Endothelial cell of umbilical vein (primary cell): ENCODE results near the gene RAPGEF4. TPM values are rescaled to one million over a fixed set of nuclear protein-coding genes. Genes with fewer than 3 reads are reported as not detected.

ENCODE experiments used
- BruUV-seq: library from RNA; stranded (reverse); fragments of 400-500 nt; replicated peaks from 2 replicates; lab custom pipeline; 2021; lab: Mats Ljungman, UMichigan
- CTCF ChIA-PET: fragments of 300-600, 350-600 bp; sonication (Branson Sonifier 250); formaldehyde crosslinking; loops from one replicate; lab custom pipeline; 2021; ENCODE audit warnings: antibody characterized with exemption, inconsistent platforms; lab: Charles Lee
- POLR2A ChIA-PET: fragments of 300-600, 350-600 bp; sonication (Branson Sonifier 250); formaldehyde crosslinking; loops from one replicate; lab custom pipeline; 2021; ENCODE audit warnings: antibody characterized with exemption, inconsistent platforms; lab: Charles Lee
- DNase-seq: peaks from one replicate; pipeline ENCODE4 v3.0.0-alpha.2; 2011; ENCODE audit warnings: low read depth, low spot score
- FAIRE-seq: peaks from 2 replicates; lab custom pipeline; 2011; peaks lifted over from hg19 to GRCh38; lab: Jason Lieb, UNC
- H2AFZ ChIP-seq: 2 replicates; pipeline ENCODE4 v1.6.0; 2012; ENCODE audit warnings: low read depth, low read length, control low read depth, inconsistent platforms
- H3K27ac ChIP-seq: 2 replicates; pipeline ENCODE4 v1.5.1; 2011; ENCODE audit warnings: low read depth, mild to moderate bottlenecking, control low read depth, low read length, moderate library complexity; ENCODE audit not compliant: insufficient read depth
- H3K27me3 ChIP-seq, 2 experiments: 2 replicates each; pipeline versions ENCODE4 v1.6.0 to v1.6.1; 2011; ENCODE audit warnings: low read length in 2 of 2, mixed read lengths in 1 of 2; ENCODE audit not compliant: control insufficient read depth in 2 of 2, insufficient read depth in 2 of 2
- H3K36me3 ChIP-seq, 2 experiments: 2 replicates in 1 of 2; 3 replicates in 1 of 2; pipeline ENCODE4 v1.5.1; 2011; ENCODE audit warnings: low read length in 2 of 2, mild to moderate bottlenecking in 1 of 2, moderate library complexity in 1 of 2; ENCODE audit not compliant: control insufficient read depth in 2 of 2, insufficient read depth in 2 of 2; ENCODE audit errors: extremely low read depth in 1 of 2
- H3K4me1 ChIP-seq: 3 replicates; pipeline ENCODE4 v1.5.1; 2011; ENCODE audit warnings: mild to moderate bottlenecking, low read length; ENCODE audit not compliant: control insufficient read depth, insufficient read depth; ENCODE audit errors: extremely low read depth
- H3K4me2 ChIP-seq: 2 replicates; pipeline ENCODE4 v1.6.1; 2011; ENCODE audit warnings: low read length, control low read depth, mixed read lengths; ENCODE audit not compliant: insufficient read depth
- H3K4me3 ChIP-seq, 3 experiments: fragments of 200-600 bp in 1 of 3; sonication (generic), shearing (Covaris generic) in 1 of 3; replicated peaks in 1 of 3; 2 replicates each; pipeline ENCODE4 v1.5.1; 2011 to 2016; ENCODE audit warnings: control low read depth in 3 of 3, low read length in 3 of 3, mild to moderate bottlenecking in 2 of 3, inconsistent platforms in 1 of 3, low read depth in 1 of 3, moderate library complexity in 1 of 3; ENCODE audit not compliant: insufficient read depth in 1 of 3
- H3K79me2 ChIP-seq: 2 replicates; pipeline ENCODE4 v1.6.0; 2012; ENCODE audit warnings: low read length, inconsistent platforms; ENCODE audit not compliant: control insufficient read depth, insufficient read depth
- H3K9ac ChIP-seq: replicated peaks from 2 replicates; pipeline ENCODE3; 2011; ENCODE audit warnings: low read length, control low read depth; ENCODE audit not compliant: insufficient read depth; ENCODE audit errors: extremely low read depth
- H3K9me1 ChIP-seq: replicated peaks from 3 replicates; pipeline ENCODE4 v1.6.0; 2011; ENCODE audit warnings: mild to moderate bottlenecking, low read length; ENCODE audit not compliant: control insufficient read depth, insufficient read depth; ENCODE audit errors: extremely low read depth
- H3K9me3 ChIP-seq: replicated peaks from 2 replicates; pipeline ENCODE4 v1.5.1; 2012; ENCODE audit warnings: low read length, inconsistent platforms; ENCODE audit not compliant: control insufficient read depth, insufficient read depth
- H4K20me1 ChIP-seq: replicated peaks from 2 replicates; pipeline ENCODE3; 2011; ENCODE audit warnings: mild to moderate bottlenecking, low read length; ENCODE audit not compliant: control insufficient read depth, insufficient read depth; ENCODE audit errors: extremely low read depth
- EZH2 ChIP-seq: IDR thresholded peaks from 2 replicates; pipeline ENCODE4 v1.6.1; 2012; ENCODE audit warnings: borderline replicate concordance, low read depth, mild to moderate bottlenecking, moderate library complexity, low read length, inconsistent platforms; ENCODE audit not compliant: severe bottlenecking
- FOS ChIP-seq: IDR thresholded peaks from 2 replicates; pipeline ENCODE4 v1.6.1; 2011; ENCODE audit warnings: mild to moderate bottlenecking, low read length, moderate library complexity, borderline replicate concordance; ENCODE audit not compliant: insufficient read depth
- dilution Hi-C: fragments of 300-500 bp; cut with MboI; formaldehyde crosslinking; loops from one replicate; pipeline ENCODE4 v1.15.0; 2019; ENCODE audit warnings: low sequenced_read_pairs; ENCODE audit not compliant: extremely low pct_ligation_motif_present
- intact Hi-C: fragments of 100-400 bp; cut with micrococcal nuclease; formaldehyde crosslinking; loops from one replicate; pipeline ENCODE4 v1.10.0; 2022
- polyA plus RNA-seq, 4 experiments: library from polyadenylated mRNA; depleted of rRNA in 3 of 4; stranded (reverse) in 3 of 4; unstranded in 1 of 4; fragments of >200 nt; gene quantifications; 2 replicates each; pipeline versions ENCODE4 v1.2.1 to v1.2.3, GENCODE V29; 2011 to 2012; ENCODE audit warnings: missing spikeins in 1 of 4
- total RNA-seq: library from RNA; stranded (reverse); gene quantifications from 2 replicates; pipeline ENCODE4 v1.2.3, GENCODE V29; 2021
- TF ChIP-seq, protein P1 (sequence below), 2 donors: IDR thresholded peaks; 1 replicate in 1 of 2; 2 replicates in 1 of 2; pipeline ENCODE4 v1.5.1; 2011; ENCODE audit warnings: low read length in 2 of 2, mild to moderate bottlenecking in 2 of 2, moderate library complexity in 2 of 2, control low read depth in 1 of 2, inconsistent platforms in 1 of 2, low read depth in 1 of 2; ENCODE audit not compliant: insufficient read depth in 1 of 2; ENCODE audit errors: extremely low read depth in 1 of 2

RAPGEF4 gene
- total and polyA plus RNA-seq, 2 donors (not counting 3 experiments of a cell fraction or from before 2014, with no cell fraction given): 7.2 to 9.2 TPM

GRCh38 chr2:172704072-172704936 lies 31.3 kb upstream of the RAPGEF4 start:
- Histone ChIP-seq H3K9me1 (no peaks in the 10 kb centered on the region), H2AFZ (no peak overlapping the region), H3K4me1 (peaks cover 7% of the 10 kb centered on the region), H3K27me3 (peaks cover 0 to 7% of the 10 kb centered on the region in 2 experiments), H3K36me3 (no peaks in the 10 kb centered on the region), H3K4me3 (no peak overlapping the region), H3K27ac (no peak overlapping the region), H3K79me2 (no peaks in the 10 kb centered on the region), H4K20me1 (no peaks in the 10 kb centered on the region), H3K9ac (no peak overlapping the region), H3K9me3 (no peaks in the 10 kb centered on the region), H3K4me2 (no peak overlapping the region)
- dilution Hi-C loops: no loop called here
- intact Hi-C loops: no loop called here
- ChIA-PET CTCF (interaction anchor here (0.9 to 1.6 kb wide), 4 partner anchors 8 to 227 kb away, joined by 3 to 5 read pairs (median 4); no protein-coding TSS in a partner anchor), POLR2A (no interaction called here)
- TF ChIP-seq FOS: no peak
- no peak for TF ChIP-seq EZH2
- TF ChIP-seq, protein P1, sequence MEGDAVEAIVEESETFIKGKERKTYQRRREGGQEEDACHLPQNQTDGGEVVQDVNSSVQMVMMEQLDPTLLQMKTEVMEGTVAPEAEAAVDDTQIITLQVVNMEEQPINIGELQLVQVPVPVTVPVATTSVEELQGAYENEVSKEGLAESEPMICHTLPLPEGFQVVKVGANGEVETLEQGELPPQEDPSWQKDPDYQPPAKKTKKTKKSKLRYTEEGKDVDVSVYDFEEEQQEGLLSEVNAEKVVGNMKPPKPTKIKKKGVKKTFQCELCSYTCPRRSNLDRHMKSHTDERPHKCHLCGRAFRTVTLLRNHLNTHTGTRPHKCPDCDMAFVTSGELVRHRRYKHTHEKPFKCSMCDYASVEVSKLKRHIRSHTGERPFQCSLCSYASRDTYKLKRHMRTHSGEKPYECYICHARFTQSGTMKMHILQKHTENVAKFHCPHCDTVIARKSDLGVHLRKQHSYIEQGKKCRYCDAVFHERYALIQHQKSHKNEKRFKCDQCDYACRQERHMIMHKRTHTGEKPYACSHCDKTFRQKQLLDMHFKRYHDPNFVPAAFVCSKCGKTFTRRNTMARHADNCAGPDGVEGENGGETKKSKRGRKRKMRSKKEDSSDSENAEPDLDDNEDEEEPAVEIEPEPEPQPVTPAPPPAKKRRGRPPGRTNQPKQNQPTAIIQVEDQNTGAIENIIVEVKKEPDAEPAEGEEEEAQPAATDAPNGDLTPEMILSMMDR (IDR thresholded peaks at IDR 0.05; ENCODE audit: extremely low read depth in 1 of 2, insufficient read depth in 1 of 2, low read depth in 1 of 2, low read length in 2 of 2): peak; percentile 52 to 58
- FAIRE-seq (peak; percentile 82), DNase-seq (peak; percentile 34)
- BruUV-seq: no TSS peak
